ENCODE results near the gene HMCN1.

Gene HMCN1

DNA sequence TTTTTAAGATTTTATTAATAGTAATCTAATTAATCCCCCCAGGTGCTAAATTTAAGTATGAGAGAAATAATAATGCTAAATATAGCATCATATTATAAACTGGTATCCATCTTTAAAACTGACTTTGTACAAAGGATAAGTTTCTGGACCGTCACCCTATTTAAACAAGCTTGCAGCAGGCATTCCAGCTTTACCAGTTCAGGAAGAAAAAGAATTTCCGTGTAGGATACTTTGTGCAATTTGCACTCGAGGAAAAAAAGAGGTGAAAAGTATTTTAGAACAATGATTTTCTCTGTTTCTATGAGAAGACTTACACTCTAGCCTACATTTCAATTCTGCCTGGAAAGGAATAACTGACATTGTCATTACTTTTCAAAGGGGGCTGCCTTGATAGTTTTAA lies 27.6 kb downstream of the HMCN1 start:
- Histone ChIP-seq H3K36me3 (ENCODE audit: low read length) (no peaks in the 10 kb centered on the region), H2AFZ (ENCODE audit: low read depth, low read length, severe bottlenecking) (no peak overlapping the region)
- no peak for TF ChIP-seq EZH2phosphoT487 (conservative IDR thresholded peaks at IDR 0.05; ENCODE audit: low read length)
- TF ChIP-seq CTCF (IDR thresholded peaks at IDR 0.05; ENCODE audit: insufficient read depth, low read length, poor library complexity, severe bottlenecking), result no peak

DNA sequence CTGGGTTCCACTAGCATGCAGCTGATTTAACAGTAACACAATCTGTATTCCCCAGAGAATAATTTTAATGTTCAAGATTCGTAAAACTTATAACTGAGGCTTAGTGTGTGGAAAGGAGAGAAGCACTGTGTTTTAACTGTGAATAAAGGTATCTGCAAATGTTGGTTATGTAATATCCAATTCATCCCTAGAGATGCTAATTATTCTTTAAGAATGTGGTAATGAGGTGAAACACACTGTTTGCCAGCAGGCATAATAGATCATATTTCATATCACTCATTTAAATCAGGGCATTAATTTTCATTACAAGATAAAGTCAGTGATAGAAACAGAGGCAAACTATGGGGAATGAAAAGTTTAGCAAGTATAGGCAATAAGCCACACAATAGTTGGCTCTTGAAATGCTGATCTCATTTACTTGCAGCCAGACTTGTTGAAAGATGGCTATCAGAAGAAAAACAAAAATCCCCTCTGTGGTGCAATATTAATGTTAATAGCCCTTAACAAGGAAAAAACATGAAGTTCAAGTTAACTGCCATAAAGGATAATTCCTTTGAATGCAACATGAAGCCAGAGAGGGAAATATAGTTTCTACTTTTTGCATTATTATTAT lies 33.4 kb downstream of the HMCN1 start:
- Histone ChIP-seq H4K20me1 (ENCODE audit: low read depth, low read length) (no peaks in the 10 kb centered on the region), H3F3A (ENCODE audit: insufficient read depth) (no peaks in the 10 kb centered on the region), H3K4me3 (ENCODE audit: insufficient read depth, low read length, poor library complexity, severe bottlenecking) (no peak overlapping the region), H3K27ac (ENCODE audit: low read depth, low read length) (no peak overlapping the region), H2AFZ (ENCODE audit: low read depth, low read length, severe bottlenecking) (no peak overlapping the region), H3K4me2 (ENCODE audit: low read depth, low read length, poor library complexity, severe bottlenecking) (no peak overlapping the region), H3K36me3 (ENCODE audit: low read length) (no peaks in the 10 kb centered on the region), H3K9me3 (ENCODE audit: insufficient read depth, low read length) (no peaks in the 10 kb centered on the region), H3K9ac (ENCODE audit: low read length) (no peak overlapping the region), H3K79me2 (ENCODE audit: insufficient read depth, low read length) (no peaks in the 10 kb centered on the region), H3K27me3 (ENCODE audit: low read length) (no peaks in the 10 kb centered on the region), H3K9me2 (replicated peaks; ENCODE audit: insufficient read depth, low read length) (no peaks in the 10 kb centered on the region)
- TF ChIP-seq EZH2phosphoT487 (conservative IDR thresholded peaks at IDR 0.05; ENCODE audit: low read length), result no peak
- no peak for TF ChIP-seq CTCF (IDR thresholded peaks at IDR 0.05; ENCODE audit: insufficient read depth, low read length, poor library complexity, severe bottlenecking)

More for the DNA sequence above, 27.6 kb downstream of the HMCN1 start:
- Histone ChIP-seq H3K27ac (ENCODE audit: low read depth, low read length) (no peak overlapping the region), H4K20me1 (ENCODE audit: low read depth, low read length) (no peaks in the 10 kb centered on the region), H3K4me2 (ENCODE audit: low read depth, low read length, poor library complexity, severe bottlenecking) (no peak overlapping the region), H3K9me3 (ENCODE audit: insufficient read depth, low read length) (no peaks in the 10 kb centered on the region), H3K79me2 (ENCODE audit: insufficient read depth, low read length) (no peaks in the 10 kb centered on the region), H3F3A (ENCODE audit: insufficient read depth) (no peaks in the 10 kb centered on the region), H3K4me3 (ENCODE audit: insufficient read depth, low read length, poor library complexity, severe bottlenecking) (no peak overlapping the region), H3K9ac (ENCODE audit: low read length) (no peak overlapping the region), H3K27me3 (ENCODE audit: low read length) (no peaks in the 10 kb centered on the region), H3K9me2 (replicated peaks; ENCODE audit: insufficient read depth, low read length) (no peaks in the 10 kb centered on the region)

DNA sequence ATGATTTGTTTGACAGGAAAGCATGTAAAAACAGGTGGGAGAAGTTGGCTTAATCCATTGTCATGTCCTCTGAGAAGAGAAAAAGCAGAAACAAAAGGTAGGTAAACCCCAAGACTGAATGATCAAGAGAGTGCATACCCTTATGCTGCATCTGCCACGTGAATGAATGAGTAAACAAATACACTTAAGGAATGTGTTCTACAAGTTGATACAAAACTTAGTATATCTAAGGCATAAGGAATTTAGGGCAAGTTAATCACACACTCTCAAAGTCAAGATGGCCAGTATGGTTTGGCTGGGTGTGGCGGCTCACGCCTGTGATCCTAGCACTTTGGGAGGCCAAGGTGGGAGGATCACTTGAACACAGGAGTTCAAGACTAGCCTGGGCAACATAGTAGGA lies 34.2 kb downstream of the HMCN1 start:
- Histone ChIP-seq H2AFZ (ENCODE audit: low read depth, low read length, severe bottlenecking) (no peak overlapping the region), H3K36me3 (ENCODE audit: low read length) (no peaks in the 10 kb centered on the region), H3K9ac (ENCODE audit: low read length) (no peak overlapping the region), H3F3A (ENCODE audit: insufficient read depth) (no peaks in the 10 kb centered on the region), H3K4me3 (ENCODE audit: insufficient read depth, low read length, poor library complexity, severe bottlenecking) (no peak overlapping the region), H3K9me3 (ENCODE audit: insufficient read depth, low read length) (no peaks in the 10 kb centered on the region), H4K20me1 (ENCODE audit: low read depth, low read length) (no peaks in the 10 kb centered on the region), H3K9me2 (replicated peaks; ENCODE audit: insufficient read depth, low read length) (no peaks in the 10 kb centered on the region), H3K79me2 (ENCODE audit: insufficient read depth, low read length) (no peaks in the 10 kb centered on the region), H3K4me2 (ENCODE audit: low read depth, low read length, poor library complexity, severe bottlenecking) (no peak overlapping the region), H3K27ac (ENCODE audit: low read depth, low read length) (no peak overlapping the region), H3K27me3 (ENCODE audit: low read length) (no peaks in the 10 kb centered on the region)
- no peak for TF ChIP-seq EZH2phosphoT487 (conservative IDR thresholded peaks at IDR 0.05; ENCODE audit: low read length)
- no peak for TF ChIP-seq CTCF (IDR thresholded peaks at IDR 0.05; ENCODE audit: insufficient read depth, low read length, poor library complexity, severe bottlenecking)
